Astrocyte (in vitro differentiated cells and primary cell): ENCODE results near the gene ARHGEF2. TPM values are rescaled to one million over a fixed set of nuclear protein-coding genes. Genes with fewer than 3 reads are reported as not detected.

ENCODE experiments used
- DNase-seq: peaks from one replicate; pipeline ENCODE4 v3.0.0-alpha.2; 2010; ENCODE audit warnings: low read depth
- FAIRE-seq: peaks from 2 replicates; lab custom pipeline; 2011; peaks lifted over from hg19 to GRCh38; lab: Jason Lieb, UNC
- H2AFZ ChIP-seq: 2 replicates; pipeline ENCODE4 v1.6.0; 2012; ENCODE audit warnings: low read depth, low read length, inconsistent platforms
- H3K27ac ChIP-seq: 2 replicates; pipeline ENCODE4 v1.5.1; 2011; ENCODE audit warnings: low read depth, low read length, inconsistent platforms
- H3K27me3 ChIP-seq: 2 replicates; pipeline ENCODE4 v1.6.0; 2011; ENCODE audit warnings: low read length, inconsistent platforms; ENCODE audit not compliant: insufficient read depth
- H3K36me3 ChIP-seq: 2 replicates; pipeline ENCODE4 v1.5.1; 2011; ENCODE audit warnings: low read length, inconsistent platforms; ENCODE audit not compliant: insufficient read depth
- H3K4me1 ChIP-seq: 2 replicates; pipeline ENCODE4 v1.5.1; 2011; ENCODE audit warnings: low read length, inconsistent platforms; ENCODE audit not compliant: insufficient read depth
- H3K4me2 ChIP-seq: 2 replicates; pipeline ENCODE4 v1.6.0; 2012; ENCODE audit warnings: low read length, inconsistent platforms
- H3K4me3 ChIP-seq: 2 replicates; pipeline ENCODE4 v1.5.1; 2011; ENCODE audit warnings: low read depth, mild to moderate bottlenecking, low read length, inconsistent platforms; ENCODE audit not compliant: insufficient read depth
- H3K79me2 ChIP-seq: 2 replicates; pipeline ENCODE4 v1.6.0; 2012; ENCODE audit warnings: mild to moderate bottlenecking, low read length, inconsistent platforms; ENCODE audit not compliant: insufficient read depth
- H3K9ac ChIP-seq: 2 replicates; pipeline ENCODE4 v1.6.0; 2012; ENCODE audit warnings: mild to moderate bottlenecking, low read length, inconsistent platforms
- H3K9me3 ChIP-seq: 2 replicates; pipeline ENCODE4 v1.5.1; 2012; ENCODE audit warnings: low read depth, mild to moderate bottlenecking, low read length, inconsistent platforms; ENCODE audit not compliant: insufficient read depth
- H4K20me1 ChIP-seq: 2 replicates; pipeline ENCODE4 v1.6.0; 2012; ENCODE audit warnings: low read length, inconsistent platforms; ENCODE audit not compliant: insufficient read depth
- H3K27ac Mint-ChIP-seq: one replicate; pipeline ENCODE4 v1.8.0; 2021; ENCODE audit warnings: mild to moderate bottlenecking, mixed read lengths; ENCODE audit not compliant: unreplicated experiment
- H3K27me3 Mint-ChIP-seq: one replicate; pipeline ENCODE4 v1.8.0; 2021; ENCODE audit warnings: low read depth, mixed read lengths; ENCODE audit not compliant: unreplicated experiment
- H3K36me3 Mint-ChIP-seq: one replicate; pipeline ENCODE4 v1.8.0; 2021; ENCODE audit warnings: low read depth, mixed read lengths; ENCODE audit not compliant: unreplicated experiment
- H3K4me1 Mint-ChIP-seq: one replicate; pipeline ENCODE4 v1.8.0; 2021; ENCODE audit warnings: low read depth, mixed read lengths; ENCODE audit not compliant: unreplicated experiment
- H3K4me3 Mint-ChIP-seq: one replicate; pipeline ENCODE4 v1.8.0; 2021; ENCODE audit warnings: mild to moderate bottlenecking, moderate library complexity, mixed read lengths; ENCODE audit not compliant: unreplicated experiment
- H3K9me3 Mint-ChIP-seq: one replicate; pipeline ENCODE4 v1.8.0; 2021; ENCODE audit warnings: mild to moderate bottlenecking, mixed read lengths; ENCODE audit not compliant: unreplicated experiment
- CTCF ChIP-seq: IDR thresholded peaks from 2 replicates; pipeline ENCODE4 v1.5.1; 2011; ENCODE audit warnings: low read depth, mild to moderate bottlenecking, inconsistent platforms, low read length, moderate library complexity; ENCODE audit not compliant: insufficient read depth
- EZH2 ChIP-seq: IDR thresholded peaks from 2 replicates; pipeline ENCODE4 v1.6.1; 2012; ENCODE audit warnings: mild to moderate bottlenecking, low read length, inconsistent platforms; ENCODE audit not compliant: insufficient read depth
- microRNA-seq: library from miRNA; unstranded; fragments of <30 nt; microRNA quantifications from one replicate; pipeline ENCODE4 v1.2.0, GENCODE V29; 2020
- total RNA-seq: library from RNA; stranded (reverse); gene quantifications from 2 replicates; pipeline ENCODE4 v1.2.1, GENCODE V29; 2021

Gene ARHGEF2
- total RNA-seq, 1 donor from 2014 or later, result 99.3 TPM

GRCh38 chr1:155897746-155898145 lies 80.6 kb downstream of the ARHGEF2 start:
- H3K79me2 ChIP-seq, result no peaks in the 10 kb centered on the region
- Mint-ChIP-seq H3K4me1 (peaks cover 14% of the 10 kb centered on the region), H3K27ac (no peak overlapping the region), H3K36me3 (peaks cover 11% of the 10 kb centered on the region), H3K4me3 (no peak overlapping the region), H3K27me3 (no peaks in the 10 kb centered on the region), H3K9me3 (no peaks in the 10 kb centered on the region)
- peaks cover 15% of the 10 kb centered on the region for H3K4me1 ChIP-seq
- H4K20me1 ChIP-seq, result peaks cover 4% of the 10 kb centered on the region
- DNase-seq (no peak), FAIRE-seq (no peak)
- peaks cover 34% of the 10 kb centered on the region for H3K36me3 ChIP-seq
- H3K27ac ChIP-seq, result no peak overlapping the region
- no peak overlapping the region for H3K4me2 ChIP-seq
- H2AFZ ChIP-seq, result no peak overlapping the region
- H3K4me3 ChIP-seq, result no peak overlapping the region
- H3K27me3 ChIP-seq, result no peaks in the 10 kb centered on the region
- H3K9ac ChIP-seq, result no peak overlapping the region
- TF ChIP-seq CTCF (no peak), EZH2 (no peak)
- no peaks in the 10 kb centered on the region for H3K9me3 ChIP-seq

Small RNA genes within 50 kb of the gene (microRNA-seq; reads per million reads assigned to microRNA genes)
- not detected for gene MIR6738

Other genes starting within 250 kb of the ARHGEF2 start
- gene GON4L, start 121.3 kb downstream of the ARHGEF2 start, total RNA-seq, result 52.8 and 58.2 TPM in 2 replicates
- 22.1 and 22.3 TPM in 2 replicates for gene SYT11, start 119.0 kb downstream of the ARHGEF2 start, total RNA-seq
- 59.4 and 63.2 TPM in 2 replicates for gene RIT1, start 67.2 kb downstream of the ARHGEF2 start, total RNA-seq
- gene KHDC4, start 44.1 kb downstream of the ARHGEF2 start, total RNA-seq, result 44.6 and 48.2 TPM in 2 replicates
- not detected in 2 replicates for gene RXFP4, start 36.9 kb downstream of the ARHGEF2 start, total RNA-seq
- 236 and 244 TPM in 2 replicates for gene SSR2, start 42.4 kb upstream of the ARHGEF2 start, total RNA-seq
- gene UBQLN4, start 75.3 kb upstream of the ARHGEF2 start, total RNA-seq, result 33.5 and 40.0 TPM in 2 replicates
- gene LAMTOR2, start 76.2 kb upstream of the ARHGEF2 start, total RNA-seq, result 60.1 and 62.6 TPM in 2 replicates
- 0.99 and 3.1 TPM in 2 replicates for gene RAB25, start 82.6 kb upstream of the ARHGEF2 start, total RNA-seq
- gene MEX3A, start 103.9 kb upstream of the ARHGEF2 start, total RNA-seq, result 32.9 and 37.6 TPM in 2 replicates
- 429 and 464 TPM in 2 replicates for gene LMNA, start 136.2 kb upstream of the ARHGEF2 start, total RNA-seq
- 0.66 and 1.1 TPM in 2 replicates for gene SEMA4A, start 175.0 kb upstream of the ARHGEF2 start, total RNA-seq
- gene SLC25A44, start 215.6 kb upstream of the ARHGEF2 start, total RNA-seq, result 21.3 and 21.7 TPM in 2 replicates
- 28.9 and 29.9 TPM in 2 replicates for gene PMF1, start 234.5 kb upstream of the ARHGEF2 start, total RNA-seq